Thyroid gland (tissue), 4 donors: ENCODE measurements around the gene KRT31.
"Not testable (repeated sequence)": the region's sequence is repeated elsewhere in the genome, so short reads cannot be mapped to it uniquely, and the experiment has no call there.

Source experiments
- POLR2A ChIP-seq, 2 donors: fragments of 450-650 bp; IDR thresholded peaks; one replicate each; pipeline ENCODE4 v1.6.1; 2017; ENCODE audit warnings: antibody characterized with exemption in 2 of 2, mild to moderate bottlenecking in 2 of 2, moderate library complexity in 1 of 2
- TF ChIP-seq, protein P1 (sequence below), 6 experiments: fragments of 200-600 bp in 3 of 6; fragments of 450-650 bp in 3 of 6; sonication (generic) in 3 of 6; IDR thresholded peaks; one replicate each; pipeline ENCODE4 v1.5.1; 2016 to 2019; ENCODE audit warnings: antibody characterized with exemption in 6 of 6, mild to moderate bottlenecking in 2 of 6, inconsistent platforms in 1 of 6, moderate library complexity in 1 of 6

DNA sequence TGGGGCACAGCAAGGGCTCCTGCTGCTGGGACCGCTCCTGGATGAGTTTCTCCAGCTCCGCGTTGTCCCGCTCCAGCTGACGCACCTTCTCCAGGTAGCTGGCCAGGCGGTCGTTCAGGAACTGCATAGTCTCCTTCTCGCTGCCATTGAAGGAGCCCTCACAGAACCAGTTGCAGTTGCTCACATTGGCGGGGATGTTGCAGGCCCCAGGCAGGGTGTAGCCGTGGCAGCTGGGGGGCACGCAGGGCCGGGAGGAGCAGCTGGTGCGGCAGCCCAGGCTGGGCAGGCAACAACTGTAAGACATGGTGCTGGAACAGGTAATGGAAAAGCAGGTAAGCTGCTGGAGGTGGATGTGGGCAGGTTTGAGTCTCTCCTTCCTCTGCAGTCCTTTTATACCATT lies 15.5 kb downstream of the KRT31 start, which contains the start of gene KRT34:
- TF ChIP-seq, protein P1, sequence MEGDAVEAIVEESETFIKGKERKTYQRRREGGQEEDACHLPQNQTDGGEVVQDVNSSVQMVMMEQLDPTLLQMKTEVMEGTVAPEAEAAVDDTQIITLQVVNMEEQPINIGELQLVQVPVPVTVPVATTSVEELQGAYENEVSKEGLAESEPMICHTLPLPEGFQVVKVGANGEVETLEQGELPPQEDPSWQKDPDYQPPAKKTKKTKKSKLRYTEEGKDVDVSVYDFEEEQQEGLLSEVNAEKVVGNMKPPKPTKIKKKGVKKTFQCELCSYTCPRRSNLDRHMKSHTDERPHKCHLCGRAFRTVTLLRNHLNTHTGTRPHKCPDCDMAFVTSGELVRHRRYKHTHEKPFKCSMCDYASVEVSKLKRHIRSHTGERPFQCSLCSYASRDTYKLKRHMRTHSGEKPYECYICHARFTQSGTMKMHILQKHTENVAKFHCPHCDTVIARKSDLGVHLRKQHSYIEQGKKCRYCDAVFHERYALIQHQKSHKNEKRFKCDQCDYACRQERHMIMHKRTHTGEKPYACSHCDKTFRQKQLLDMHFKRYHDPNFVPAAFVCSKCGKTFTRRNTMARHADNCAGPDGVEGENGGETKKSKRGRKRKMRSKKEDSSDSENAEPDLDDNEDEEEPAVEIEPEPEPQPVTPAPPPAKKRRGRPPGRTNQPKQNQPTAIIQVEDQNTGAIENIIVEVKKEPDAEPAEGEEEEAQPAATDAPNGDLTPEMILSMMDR (IDR thresholded peaks at IDR 0.05), result not testable (repeated sequence)
- TF ChIP-seq POLR2A (IDR thresholded peaks at IDR 0.05), result not testable (repeated sequence)
